HG03135 (cell line): ENCODE data around the gene ANK3.
"Not testable (repeated sequence)": the region's sequence is repeated elsewhere in the genome, so short reads cannot be mapped to it uniquely, and the experiment has no call there.

Experiments
- ATAC-seq: cut with Tn5 transposase; IDR thresholded peaks from one replicate; pipeline ENCODE4 v1.9.1; 2021; ENCODE audit warnings: mild to moderate bottlenecking, moderate library complexity; ENCODE audit not compliant: unreplicated experiment

ANK3 gene

GRCh38 chr10:60043561-60044241 is 346.0 kb downstream of the ANK3 start:
- ATAC-seq, result no peak

- no peak for ATAC-seq
Observed at GRCh38 chr10:60042914-60043313, 346.8 kb downstream of the ANK3 start.

- ATAC-seq, result no peak
Observed at GRCh38 chr10:60042262-60042661, 347.4 kb downstream of the ANK3 start.

GRCh38 chr10:60041489-60042133 is 348.1 kb downstream of the ANK3 start:
- ATAC-seq, result no peak

GRCh38 chr10:60040014-60040662 is 349.5 kb downstream of the ANK3 start:
- no peak for ATAC-seq

- ATAC-seq, result no peak
Observed at GRCh38 chr10:60035984-60036383, 353.7 kb downstream of the ANK3 start.

GRCh38 chr10:60035375-60035774 is 354.3 kb downstream of the ANK3 start:
- not testable (repeated sequence) for ATAC-seq

- ATAC-seq, result peak; percentile 37
Observed at GRCh38 chr10:60032723-60033122, 357.0 kb downstream of the ANK3 start.

- ATAC-seq, result peak; percentile 59
Observed at GRCh38 chr10:60031664-60032063, 358.0 kb downstream of the ANK3 start.

GRCh38 chr10:60031183-60031582 is 358.5 kb downstream of the ANK3 start:
- ATAC-seq, result no peak

GRCh38 chr10:60029475-60029874 is 360.2 kb downstream of the ANK3 start:
- ATAC-seq, result no peak

- no peak for ATAC-seq
Observed at GRCh38 chr10:60028081-60028480, 361.6 kb downstream of the ANK3 start.

- no peak for ATAC-seq
Observed at GRCh38 chr10:60025279-60025678, 364.4 kb downstream of the ANK3 start.

- ATAC-seq, result no peak
Observed at GRCh38 chr10:60024506-60024905, 365.2 kb downstream of the ANK3 start.

- no peak for ATAC-seq
Observed at GRCh38 chr10:60023155-60023877, 366.4 kb downstream of the ANK3 start.

- ATAC-seq, result no peak
Observed at GRCh38 chr10:60021361-60021760, 368.3 kb downstream of the ANK3 start.

GRCh38 chr10:60016794-60017193 is 372.9 kb downstream of the ANK3 start:
- ATAC-seq, result no peak

GRCh38 chr10:60009710-60010383 is 379.8 kb downstream of the ANK3 start:
- no peak for ATAC-seq

- ATAC-seq, result no peak
Observed at GRCh38 chr10:60009276-60009675, 380.4 kb downstream of the ANK3 start.

GRCh38 chr10:60008816-60009215 is 380.9 kb downstream of the ANK3 start:
- ATAC-seq, result no peak

- no peak for ATAC-seq
Observed at GRCh38 chr10:60006062-60006461, 383.6 kb downstream of the ANK3 start.
